Peyer's patch (tissue), 4 donors: ENCODE measurements around the gene ARHGAP21.

Source experiments
- CTCF ChIP-seq, 6 experiments: fragments of 450-650 bp in 4 of 6; fragments of 200-600 bp in 2 of 6; sonication (generic) in 1 of 6; IDR thresholded peaks; one replicate each; pipeline ENCODE4 v1.5.1; 2017 to 2019; ENCODE audit warnings: antibody characterized with exemption in 6 of 6, mild to moderate bottlenecking in 3 of 6, moderate library complexity in 1 of 6
- POLR2A ChIP-seq, 2 donors: fragments of 450-650 bp; IDR thresholded peaks; one replicate each; pipeline ENCODE4 v1.5.1; 2017; ENCODE audit warnings: antibody characterized with exemption in 2 of 2, mild to moderate bottlenecking in 2 of 2, moderate library complexity in 2 of 2

GRCh38 chr10:24623383-24623782 is 100.3 kb downstream of the ARHGAP21 start:
- TF ChIP-seq CTCF (IDR thresholded peaks at IDR 0.05) (no peak), POLR2A (IDR thresholded peaks at IDR 0.05) (no peak)
